K562 (cell line): Measurements from ENCODE around the gene KRT1.

Source experiments
- MYC ChIP-seq, 2 experiments: fragments of 250-450 bp in 1 of 2; sonication (Bioruptor Pico) in 1 of 2; IDR thresholded peaks; 2 replicates each; pipeline versions ENCODE4 v1.5.1 to v1.6.1; 2012 to 2021; ENCODE audit warnings: low read depth in 2 of 2, borderline replicate concordance in 1 of 2, improper control_type of control experiment in 1 of 2, low read length in 1 of 2, mild to moderate bottlenecking in 1 of 2, moderate library complexity in 1 of 2
- NFE2L1 ChIP-seq: fragments of 450-650 bp; IDR thresholded peaks from 2 replicates; pipeline ENCODE4 v1.6.1; 2016; ENCODE audit warnings: missing genetic modification characterization, low read depth, mild to moderate bottlenecking, missing compliant biosample characterization, moderate library complexity, borderline replicate concordance
- POLR2AphosphoS5 ChIP-seq: IDR thresholded peaks from 2 replicates; pipeline ENCODE4 v1.6.1; 2011; ENCODE audit warnings: mild to moderate bottlenecking, low read depth, low read length, moderate library complexity; ENCODE audit not compliant: control insufficient read depth, insufficient read depth
- RFX1 ChIP-seq: fragments of 450-650 bp; IDR thresholded peaks from 2 replicates; pipeline ENCODE4 v1.6.1; 2016; ENCODE audit warnings: mild to moderate bottlenecking, moderate library complexity
- XRCC5 ChIP-seq: fragments of 200-400 bp; formaldehyde crosslinking; IDR thresholded peaks from 2 replicates; pipeline ENCODE4 v1.6.1; 2017; ENCODE audit warnings: low read depth, mild to moderate bottlenecking, low read length
- YY1 ChIP-seq, 3 experiments: IDR thresholded peaks; 2 replicates each; pipeline ENCODE4 v1.6.1; 2011; ENCODE audit warnings: low read length in 2 of 3, mild to moderate bottlenecking in 2 of 3, moderate library complexity in 2 of 3, borderline replicate concordance in 1 of 3, control low read depth in 1 of 3, low read depth in 1 of 3; ENCODE audit not compliant: insufficient read depth in 3 of 3, insufficient replicate concordance in 2 of 3, control insufficient read depth in 1 of 3, insufficient read length in 1 of 3; ENCODE audit errors: extremely low read depth in 1 of 3
- ZFP91 ChIP-seq: sonication (generic); formaldehyde crosslinking; IDR thresholded peaks from 2 replicates; pipeline ENCODE4 v1.8.0; 2022; ENCODE audit warnings: mild to moderate bottlenecking, missing genetic modification reagents

- TF ChIP-seq POLR2AphosphoS5 (no peak), MYC (IDR thresholded peaks at IDR 0.05; ENCODE audit: low read depth, low read length) (no peak), MYC (CRISPR knock-in tag; IDR thresholded peaks at IDR 0.05; ENCODE audit: borderline replicate concordance, low read depth) (no peak), XRCC5 (no peak), RFX1 (no peak), YY1 (IDR thresholded peaks at IDR 0.05; ENCODE audit: borderline replicate concordance in 1 of 3, control insufficient read depth in 1 of 3, extremely low read depth in 1 of 3, insufficient read depth in 3 of 3, insufficient read length in 1 of 3, insufficient replicate concordance in 2 of 3, low read depth in 1 of 3, low read length in 2 of 3) (no peak), NFE2L1 (tag) (no peak), ZFP91 (CRISPR knock-in tag) (no peak)
Observed at GRCh38 chr12:52673713-52674432, 6.3 kb downstream of the KRT1 start.
